ELF-1 (cell line): Measurements from ENCODE around the gene FGF14.

Experiments
- DNase-seq: peaks from one replicate; pipeline ENCODE4 v3.0.0-alpha.2; 2016; ENCODE audit warnings: low read depth, low spot score

FGF14 gene

DNA sequence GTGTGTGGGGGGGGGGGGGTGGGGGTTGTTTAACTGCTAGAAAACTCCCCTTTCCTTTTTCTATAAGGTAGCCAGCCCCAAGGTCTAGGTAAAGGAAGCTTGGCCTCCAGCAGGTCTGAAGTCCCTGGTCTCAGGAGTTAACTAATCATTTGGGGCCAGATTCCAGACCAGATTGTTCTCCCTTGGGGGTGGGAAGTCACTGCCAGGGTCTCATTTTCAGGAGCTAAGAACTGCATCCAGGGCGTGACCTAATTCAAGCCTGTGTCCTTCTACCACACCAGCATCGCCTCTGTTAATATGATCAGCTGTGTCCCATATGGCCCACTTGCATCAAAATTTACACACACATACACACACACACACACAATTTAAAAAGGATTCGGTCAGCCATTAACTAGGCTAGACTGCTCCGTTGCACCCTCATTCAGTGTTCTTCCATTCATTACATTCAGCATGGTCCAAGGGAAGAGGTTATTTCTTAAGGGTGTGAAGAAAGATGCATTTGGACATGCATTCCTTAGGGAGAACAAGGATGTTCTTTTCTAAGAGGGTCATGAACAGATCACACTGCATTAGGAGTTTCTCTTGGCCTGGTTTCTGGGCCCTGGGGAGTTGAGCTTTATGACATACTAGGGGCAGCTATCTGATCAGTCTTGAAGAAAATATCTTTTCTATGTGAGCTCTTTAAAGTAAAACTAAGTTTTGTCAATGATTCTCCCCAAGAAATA, 91.0 kb downstream of the FGF14 start:
- DNase-seq = no peak

GRCh38 chr13:102309110-102309509, 92.7 kb downstream of the FGF14 start:
- no peak for DNase-seq

- no peak for DNase-seq
Measured at GRCh38 chr13:102302534-102302933, 99.3 kb downstream of the FGF14 start.

DNA sequence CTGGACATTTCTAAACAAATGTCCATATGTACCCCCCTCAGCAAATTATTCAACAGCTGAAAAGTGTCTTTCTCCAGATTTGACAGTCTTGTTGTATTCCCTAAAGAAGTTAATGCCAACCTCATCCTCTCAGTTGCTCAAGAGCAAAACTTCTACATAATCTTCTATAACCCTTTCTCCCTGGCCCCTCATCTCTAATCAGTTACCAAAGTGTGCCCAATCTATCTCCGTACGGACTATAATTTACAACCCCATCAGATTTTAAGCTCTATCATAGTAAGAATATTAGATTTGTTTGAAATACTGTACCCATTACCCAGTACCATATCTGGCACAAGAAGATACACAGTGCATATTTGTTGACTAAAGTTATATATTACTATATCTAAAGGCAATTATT, 101.5 kb downstream of the FGF14 start:
- DNase-seq = no peak

GRCh38 chr13:102299366-102299765, 102.5 kb downstream of the FGF14 start:
- DNase-seq = no peak

DNA sequence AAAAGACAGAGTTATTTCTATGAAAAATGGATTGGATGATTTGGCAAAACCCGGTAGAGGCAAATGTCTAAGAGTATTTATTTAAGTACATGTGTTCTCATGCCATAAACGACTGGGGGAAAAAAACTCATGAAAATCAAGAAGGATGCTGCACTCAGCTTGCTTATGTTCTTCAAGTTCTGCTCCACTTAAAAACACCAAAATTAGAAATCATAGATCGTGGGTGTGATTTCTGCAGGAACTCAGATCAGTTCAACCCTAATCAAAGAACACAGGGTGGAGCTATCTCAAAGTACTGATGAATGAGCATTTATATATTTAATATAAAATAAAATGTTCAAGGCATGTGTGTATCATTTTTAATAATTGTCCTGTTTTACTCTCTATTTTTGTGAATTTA, 103.8 kb downstream of the FGF14 start:
- DNase-seq = no peak

GRCh38 chr13:102295316-102296048, 106.4 kb downstream of the FGF14 start:
- DNase-seq = no peak

DNA sequence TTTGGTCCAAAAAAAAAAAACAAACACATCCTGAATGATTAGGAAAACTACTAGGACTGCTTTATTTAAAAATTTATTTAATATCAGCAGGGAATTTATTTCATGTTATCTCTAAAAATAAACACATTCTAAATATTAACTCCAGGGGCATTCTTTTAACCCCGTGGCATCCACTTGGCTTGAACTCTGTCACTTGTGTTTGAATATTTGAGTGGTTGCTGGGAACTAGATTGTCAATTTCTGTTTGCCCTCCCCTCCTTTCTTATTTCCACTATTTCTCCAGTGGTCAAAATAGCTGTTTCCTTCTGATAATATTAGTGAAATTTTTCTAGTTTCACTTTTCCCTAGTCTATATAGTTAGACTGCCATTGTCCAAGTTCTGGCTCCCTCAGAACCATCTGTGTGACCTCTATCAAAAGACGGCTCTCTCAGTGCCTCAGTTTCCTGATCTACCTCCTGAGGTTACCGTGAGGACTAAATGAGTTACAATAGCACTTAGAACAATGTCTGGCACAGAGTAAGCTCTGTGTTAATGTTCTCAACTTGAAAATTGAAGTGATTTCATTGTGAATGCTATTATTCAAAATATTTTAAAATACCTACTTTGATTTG, 107.3 kb downstream of the FGF14 start:
- DNase-seq = no peak

- no peak for DNase-seq
Measured at GRCh38 chr13:102293723-102294122, 108.1 kb downstream of the FGF14 start.

DNA sequence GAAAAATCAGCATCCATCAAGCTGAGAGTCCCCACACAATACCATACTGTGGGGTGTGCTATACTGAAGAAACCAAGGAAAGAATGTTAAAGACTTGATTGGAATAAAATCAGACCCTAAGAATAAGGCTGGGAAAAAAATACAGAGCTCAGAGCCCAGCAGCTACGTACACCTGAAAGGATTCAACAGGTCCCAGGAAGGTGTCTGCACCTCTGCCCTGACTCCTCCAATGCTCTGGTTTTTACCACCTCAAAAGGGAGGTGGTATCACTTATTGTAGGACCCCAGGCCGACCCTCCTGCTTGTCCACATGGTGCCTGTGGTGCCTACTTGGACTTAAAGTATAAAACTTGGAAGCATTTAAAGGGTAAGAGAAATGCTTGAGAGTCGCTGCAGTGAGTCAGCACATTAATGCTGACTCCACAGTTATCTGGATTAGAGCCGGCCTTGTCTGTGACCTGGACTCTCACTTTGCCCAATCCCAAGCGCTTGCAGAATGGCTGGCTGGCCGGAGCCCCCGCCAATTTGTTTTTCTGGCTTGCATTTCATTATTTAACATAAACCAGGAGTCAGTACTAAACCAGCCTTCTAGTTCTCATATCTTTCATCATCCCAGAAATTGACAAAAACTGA, 110.1 kb downstream of the FGF14 start:
- DNase-seq = no peak

DNA sequence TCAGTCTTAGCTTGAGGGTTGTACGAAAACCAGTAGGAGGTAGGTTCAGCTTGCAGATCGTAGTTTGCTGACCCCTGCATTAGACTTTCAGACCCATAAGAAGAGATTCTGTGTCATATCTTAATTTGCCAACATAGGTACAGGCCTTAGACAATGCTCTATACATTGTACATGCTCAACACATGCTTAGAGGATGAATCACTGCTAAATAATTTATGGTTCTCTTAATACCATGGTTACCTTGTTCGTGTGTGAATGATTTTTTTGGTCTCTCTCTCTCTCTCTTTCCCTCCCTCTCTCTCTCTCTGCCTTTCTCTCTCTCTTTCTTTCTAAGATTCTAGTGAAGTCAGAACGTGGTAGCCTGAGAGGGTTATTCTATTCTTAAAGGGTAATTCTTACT, 112.2 kb downstream of the FGF14 start:
- no peak for DNase-seq

DNA sequence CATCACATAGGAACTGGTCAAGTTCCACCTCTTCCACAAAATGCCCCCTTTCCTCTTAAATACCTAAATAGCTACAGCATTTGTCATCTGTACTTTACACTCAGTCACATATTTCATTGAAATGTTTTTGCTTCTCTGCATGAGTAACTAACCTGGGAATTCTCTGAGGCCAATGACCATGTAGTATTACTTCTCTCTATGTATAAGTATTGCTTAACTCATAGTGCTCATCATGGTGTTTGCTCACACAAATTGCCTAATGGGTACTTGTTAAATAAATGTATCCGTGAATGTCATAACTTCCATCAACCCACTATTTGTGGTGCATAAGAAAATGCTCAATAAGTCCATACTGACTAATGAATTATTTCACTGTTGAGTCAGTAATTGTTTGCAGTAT, 115.5 kb downstream of the FGF14 start:
- no peak for DNase-seq

DNA sequence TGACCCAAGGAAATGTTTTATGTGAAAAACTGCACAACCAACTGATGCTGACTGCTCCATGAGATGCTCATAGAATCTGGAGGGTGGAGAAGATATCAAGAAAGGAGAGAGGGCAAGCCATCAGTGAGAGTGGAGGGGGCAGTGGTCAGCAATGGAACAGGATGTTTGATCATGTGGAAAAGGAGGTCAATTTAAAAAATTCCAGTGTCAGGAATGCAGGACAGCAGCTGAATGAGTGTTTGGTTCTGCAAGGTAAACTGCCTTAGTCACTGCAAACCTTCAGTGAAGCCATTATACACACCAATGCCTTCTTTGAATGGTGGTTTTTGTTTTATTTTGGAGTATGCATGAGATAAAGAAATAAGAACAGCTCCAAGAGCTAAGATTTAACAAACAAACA, 121.5 kb downstream of the FGF14 start:
- DNase-seq = no peak

DNA sequence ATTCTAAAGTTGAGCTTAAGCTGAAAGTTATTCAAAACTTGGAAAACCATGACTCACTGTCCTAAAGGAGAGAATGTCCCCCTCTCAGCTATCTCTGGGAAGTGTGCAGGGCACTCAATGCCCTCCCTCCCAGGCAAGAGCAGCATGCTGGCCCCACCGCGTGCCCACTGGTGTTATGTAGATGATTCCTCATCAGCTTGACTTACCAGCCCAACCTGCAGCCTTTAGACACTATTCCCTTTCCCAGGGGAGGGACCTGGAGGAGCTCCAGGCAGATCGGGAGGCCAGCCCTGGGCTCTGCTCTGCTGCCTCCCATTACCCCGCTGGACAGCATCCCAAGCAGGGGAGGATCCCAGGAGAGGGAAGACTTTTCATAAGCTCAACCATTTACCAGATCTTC, 124.6 kb downstream of the FGF14 start:
- DNase-seq = peak; percentile 5

DNA sequence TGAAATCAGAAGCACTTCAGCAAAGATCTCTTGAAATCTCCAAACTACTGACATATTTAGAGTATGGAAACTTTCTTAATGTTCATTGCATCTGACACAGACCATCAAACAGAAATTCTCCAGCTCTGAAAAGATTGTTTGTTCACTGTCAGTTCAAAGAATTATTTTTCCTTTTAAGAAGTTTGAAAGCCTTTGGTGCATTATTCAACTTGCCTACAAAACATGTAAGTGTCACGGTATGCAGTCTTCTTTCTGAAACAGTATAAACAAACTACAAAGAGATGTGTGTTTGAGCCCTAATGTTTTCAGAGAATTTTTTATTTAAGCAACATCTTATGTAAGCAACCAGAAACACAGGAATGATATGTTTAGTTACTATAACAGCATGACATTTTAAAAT, 125.4 kb downstream of the FGF14 start:
- no peak for DNase-seq

DNA sequence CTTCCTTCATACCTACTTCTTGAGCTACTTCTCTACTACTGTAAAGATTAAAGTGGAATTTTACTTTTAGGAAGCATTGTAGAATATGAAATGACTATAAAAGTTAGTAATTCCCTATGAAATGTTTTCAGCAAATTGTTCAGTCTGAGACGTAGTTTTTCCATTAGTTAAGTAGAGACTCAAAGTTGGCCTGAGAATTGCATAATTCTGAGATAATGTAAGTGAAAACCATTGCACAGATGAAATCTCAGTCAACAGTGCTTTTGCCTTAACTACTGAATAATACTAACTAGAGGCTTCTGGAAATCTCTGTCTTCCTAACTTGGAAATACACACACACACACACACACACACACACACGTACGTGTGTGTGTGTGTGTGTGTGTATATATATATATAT, 125.9 kb downstream of the FGF14 start:
- DNase-seq = no peak

DNA sequence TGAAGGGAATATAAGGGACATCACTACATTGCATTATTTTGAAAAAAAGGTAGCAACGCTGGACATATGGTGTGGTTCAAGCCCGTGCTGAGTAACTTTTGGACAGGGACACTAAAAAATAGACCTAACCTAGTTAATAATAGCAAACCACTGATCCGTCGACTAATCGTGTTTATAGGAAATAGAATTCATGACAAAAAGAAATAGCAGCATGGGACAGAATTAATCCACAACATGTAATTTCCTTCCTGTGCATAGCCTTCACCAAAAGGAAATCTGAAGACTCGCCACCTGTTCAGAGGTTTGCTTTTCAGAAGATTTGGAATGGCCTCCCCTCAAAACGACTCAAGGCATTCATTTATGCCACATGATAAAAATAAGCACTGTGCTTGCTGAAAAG, 128.7 kb downstream of the FGF14 start:
- DNase-seq = no peak

DNA sequence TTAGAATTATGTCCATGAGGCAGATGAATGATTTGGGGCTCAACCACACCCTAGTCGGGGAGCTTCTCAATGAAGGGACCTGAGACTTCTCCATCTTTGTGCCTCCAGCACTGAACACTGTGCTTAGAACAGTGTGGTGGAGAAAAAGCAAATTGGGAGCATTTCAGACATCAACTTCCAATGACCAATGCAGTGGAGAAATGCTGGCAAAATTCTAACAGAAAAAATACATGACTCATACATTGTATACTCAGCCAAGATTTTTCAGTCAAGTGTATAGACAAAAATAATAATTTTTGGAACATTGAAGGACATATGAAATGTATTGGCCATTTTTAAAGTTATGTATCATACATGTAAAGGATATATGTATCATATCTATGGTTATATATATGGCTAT, 134.7 kb downstream of the FGF14 start:
- DNase-seq = no peak

GRCh38 chr13:102261809-102262208, 140.0 kb downstream of the FGF14 start:
- DNase-seq = no peak

DNA sequence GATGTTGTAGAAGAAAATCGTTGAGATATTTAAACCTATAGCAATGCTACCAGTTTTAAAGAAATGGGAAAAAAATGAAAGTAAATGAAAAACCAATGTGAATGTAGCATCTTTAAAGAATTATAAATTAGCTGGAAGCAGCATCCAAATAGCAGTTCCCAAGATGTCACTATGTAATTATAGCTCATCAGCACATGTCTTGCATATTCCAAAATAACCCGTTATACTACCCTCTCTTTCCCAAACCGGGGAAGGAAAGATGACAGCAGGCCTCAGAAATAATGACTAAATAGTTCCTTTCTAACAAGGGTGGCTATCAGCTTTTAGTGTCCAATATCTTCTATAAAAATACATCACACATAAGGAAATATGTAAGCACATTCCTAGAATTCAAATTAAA, 140.5 kb downstream of the FGF14 start:
- no peak for DNase-seq

DNA sequence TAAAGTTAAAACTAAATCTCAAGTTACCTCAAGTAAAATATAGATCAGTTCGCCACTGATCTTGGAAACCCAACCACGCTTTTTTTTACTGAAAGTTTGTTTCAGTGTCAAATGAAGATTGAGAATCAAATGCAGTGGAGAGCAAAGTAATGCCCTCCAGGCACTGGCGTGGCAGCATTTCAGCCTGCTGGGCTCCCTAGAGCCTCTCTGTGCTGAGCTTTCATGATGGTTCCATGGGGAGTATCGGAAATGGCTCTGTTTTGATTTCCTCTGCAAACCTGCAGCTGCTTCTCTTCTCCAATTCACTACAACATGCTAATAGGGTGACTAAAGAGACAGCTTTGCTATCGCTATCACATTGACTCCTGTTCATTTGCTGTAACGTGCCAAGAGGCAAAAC, 141.6 kb downstream of the FGF14 start:
- peak; percentile 12 for DNase-seq

GRCh38 chr13:102255409-102255808, 146.4 kb downstream of the FGF14 start:
- no peak for DNase-seq

DNA sequence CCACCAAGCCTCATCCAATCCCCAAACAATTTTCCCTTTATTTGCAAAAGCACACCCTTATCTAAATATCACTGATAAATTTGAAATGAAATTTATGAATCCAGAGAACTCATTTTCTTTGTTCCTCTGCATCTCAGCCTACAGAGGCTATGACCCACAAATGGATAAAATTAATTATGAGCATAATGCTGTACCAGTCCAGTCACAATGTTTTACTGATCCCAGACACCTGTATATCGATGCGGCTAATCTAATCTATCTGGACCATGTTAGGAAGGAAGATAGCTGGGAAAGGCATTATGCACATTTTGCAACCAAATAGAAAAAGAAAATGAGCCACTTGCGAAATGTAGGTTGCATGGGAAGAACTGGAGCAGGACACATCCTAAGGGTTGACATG, 150.0 kb downstream of the FGF14 start:
- no peak for DNase-seq
